IMR-90 (cell line): Measurements from ENCODE around the gene ENAH. TPM values are rescaled to one million over a fixed set of nuclear protein-coding genes. Genes with fewer than 3 reads are reported as not detected.

Experiments used
- ATAC-seq: fragments of 200-7000 bp; cut with Tn5 transposase; 2 replicates; pipeline ENCODE4 v1.9.1; 2020; ENCODE audit warnings: low read depth, mild to moderate bottlenecking, moderate library complexity
- BruUV-seq: library from RNA; stranded (reverse); fragments of 400-500 nt; replicated peaks from 2 replicates; lab custom pipeline; 2021; lab: Mats Ljungman, UMichigan
- CTCF ChIA-PET: fragments of 300-600 bp; formaldehyde crosslinking; extraction: SDS; loops from one replicate; lab custom pipeline; 2021; ENCODE audit warnings: antibody characterized with exemption; lab: Yijun Ruan, JAX
- POLR2A ChIA-PET: fragments of 300-600 bp; sonication (Branson Sonifier 250); formaldehyde crosslinking; loops from one replicate; lab custom pipeline; 2022; ENCODE audit warnings: antibody characterized with exemption; ENCODE audit not compliant: unreplicated experiment; lab: Charles Lee
- DNase-seq: peaks from one replicate; pipeline ENCODE4 v3.0.0; 2013
- H2AFZ ChIP-seq: replicated peaks from 2 replicates; pipeline ENCODE3; 2013; ENCODE audit warnings: low read length, mild to moderate bottlenecking; ENCODE audit not compliant: poor library complexity
- H2AK5ac ChIP-seq: 2 replicates; pipeline ENCODE4 v1.6.1; 2013; ENCODE audit warnings: low read depth, low read length, inconsistent platforms
- H2AK9ac ChIP-seq: replicated peaks from 2 replicates; pipeline ENCODE3; 2013; ENCODE audit warnings: mild to moderate bottlenecking, low read depth, low read length, moderate library complexity; ENCODE audit not compliant: poor library complexity
- H2BK120ac ChIP-seq: 2 replicates; pipeline ENCODE4 v1.6.1; 2013; ENCODE audit warnings: low read depth, low read length, inconsistent platforms
- H2BK15ac ChIP-seq: 3 replicates; pipeline ENCODE4 v1.6.1; 2013; ENCODE audit warnings: low read depth, low read length, inconsistent platforms
- H2BK20ac ChIP-seq: 2 replicates; pipeline ENCODE4 v1.6.1; 2013; ENCODE audit warnings: low read depth, mild to moderate bottlenecking, inconsistent platforms, low read length, moderate library complexity
- H2BK5ac ChIP-seq: 2 replicates; pipeline ENCODE4 v1.6.1; 2013; ENCODE audit warnings: mild to moderate bottlenecking, low read depth, low read length, inconsistent platforms; ENCODE audit not compliant: poor library complexity, severe bottlenecking
- H3K14ac ChIP-seq: replicated peaks from 2 replicates; pipeline ENCODE4 v1.6.1; 2013; ENCODE audit warnings: low read depth, low read length, inconsistent platforms
- H3K18ac ChIP-seq: 2 replicates; pipeline ENCODE4 v1.6.1; 2013; ENCODE audit warnings: low read depth, low read length, control low read depth
- H3K23ac ChIP-seq: 2 replicates; pipeline ENCODE4 v1.6.1; 2013; ENCODE audit warnings: low read depth, low read length, inconsistent platforms
- H3K27ac ChIP-seq: 2 replicates; pipeline ENCODE4 v1.5.1; 2013; ENCODE audit warnings: mild to moderate bottlenecking, control low read depth, low read length; ENCODE audit not compliant: insufficient read depth
- H3K27me3 ChIP-seq: 2 replicates; pipeline ENCODE4 v1.6.1; 2013; ENCODE audit warnings: low read length; ENCODE audit not compliant: control insufficient read depth, insufficient read depth
- H3K36me3 ChIP-seq: 2 replicates; pipeline ENCODE4 v1.6.1; 2013; ENCODE audit warnings: low read length, mixed read lengths; ENCODE audit not compliant: control insufficient read depth, insufficient read depth
- H3K4ac ChIP-seq: 2 replicates; pipeline ENCODE4 v1.6.1; 2013; ENCODE audit warnings: low read depth, low read length, inconsistent platforms
- H3K4me1 ChIP-seq: 2 replicates; pipeline ENCODE4 v1.6.1; 2013; ENCODE audit warnings: low read length, mixed read lengths; ENCODE audit not compliant: control insufficient read depth, insufficient read depth
- H3K4me2 ChIP-seq: 2 replicates; pipeline ENCODE4 v1.6.1; 2013; ENCODE audit warnings: low read depth, mild to moderate bottlenecking, control low read depth, low read length, moderate library complexity
- H3K4me3 ChIP-seq: 2 replicates; pipeline ENCODE4 v1.5.1; 2013; ENCODE audit warnings: low read depth, mild to moderate bottlenecking, control low read depth, low read length, moderate library complexity; ENCODE audit not compliant: insufficient read depth
- H3K56ac ChIP-seq: 2 replicates; pipeline ENCODE4 v1.6.1; 2013; ENCODE audit warnings: low read length, inconsistent platforms; ENCODE audit not compliant: insufficient read depth; ENCODE audit errors: extremely low read depth
- H3K79me1 ChIP-seq, 2 experiments: 2 replicates each; pipeline ENCODE4 v1.6.1; 2013; ENCODE audit warnings: low read length in 2 of 2, inconsistent platforms in 1 of 2, low read depth in 1 of 2
- H3K9ac ChIP-seq: 2 replicates; pipeline ENCODE4 v1.6.1; 2013; ENCODE audit warnings: low read depth, low read length, control low read depth
- H3K9me1 ChIP-seq: 2 replicates; pipeline ENCODE4 v1.6.1; 2013; ENCODE audit warnings: low read length, inconsistent platforms; ENCODE audit not compliant: insufficient read depth
- H3K9me3 ChIP-seq: 2 replicates; pipeline ENCODE4 v1.6.1; 2013; ENCODE audit warnings: low read length; ENCODE audit not compliant: control insufficient read depth, insufficient read depth
- H4K20me1 ChIP-seq: 2 replicates; pipeline ENCODE4 v1.6.1; 2013; ENCODE audit warnings: low read length, inconsistent platforms; ENCODE audit not compliant: insufficient read depth
- H4K5ac ChIP-seq: 2 replicates; pipeline ENCODE4 v1.6.1; 2013; ENCODE audit warnings: mild to moderate bottlenecking, low read depth, low read length, control low read depth
- H4K8ac ChIP-seq, 2 experiments: 2 replicates each; pipeline ENCODE4 v1.6.1; 2013; ENCODE audit warnings: low read depth in 2 of 2, low read length in 2 of 2, control low read depth in 1 of 2, inconsistent platforms in 1 of 2
- H4K91ac ChIP-seq: 2 replicates; pipeline ENCODE4 v1.6.1; 2013; ENCODE audit warnings: low read depth, low read length, inconsistent platforms; ENCODE audit not compliant: insufficient read depth
- BHLHE40 ChIP-seq: fragments of 150-350 bp; IDR thresholded peaks from 2 replicates; pipeline ENCODE4 v1.6.1; 2016; ENCODE audit warnings: mild to moderate bottlenecking, low read depth, low read length
- FOS ChIP-seq: fragments of 150-350 bp; IDR thresholded peaks from 2 replicates; pipeline ENCODE4 v1.6.1; 2016; ENCODE audit warnings: low read depth, low read length
- NFE2L2 ChIP-seq: fragments of 150-350 bp; IDR thresholded peaks from 2 replicates; pipeline ENCODE4 v1.6.1; 2016; ENCODE audit warnings: low read depth, mild to moderate bottlenecking, low read length
- POLR2A ChIP-seq: IDR thresholded peaks from 2 replicates; pipeline ENCODE4 v1.6.1; 2012; ENCODE audit warnings: mild to moderate bottlenecking, low read depth, low read length
- RAD21 ChIP-seq: IDR thresholded peaks from 2 replicates; pipeline ENCODE4 v1.6.1; 2012; ENCODE audit warnings: low read length, improper control_type of control experiment
- RCOR1 ChIP-seq: IDR thresholded peaks from 2 replicates; pipeline ENCODE4 v1.6.1; 2012; ENCODE audit warnings: mild to moderate bottlenecking, low read length, improper control_type of control experiment; ENCODE audit not compliant: insufficient replicate concordance
- RFX5 ChIP-seq: IDR thresholded peaks from 2 replicates; pipeline ENCODE4 v1.8.0; 2012; ENCODE audit warnings: low read depth, mild to moderate bottlenecking, low read length, moderate library complexity
- WGBS, 2 experiments: methylation state at CpG; one replicate each; pipeline versions ENCODE4 v1.1.5 to v1.1.7; 2013; ENCODE audit warnings: missing lambda C conversion rate in 2 of 2; ENCODE audit not compliant: insufficient read length in 1 of 2; ENCODE audit errors: extremely low coverage in 2 of 2; 5-methylcytosine and 5-hydroxymethylcytosine counted together
- dilution Hi-C: fragments of 300-500 bp; cut with HindIII; formaldehyde crosslinking; loops from one replicate; pipeline ENCODE4 v1.14.3; 2018; ENCODE audit warnings: low sequenced_read_pairs; ENCODE audit not compliant: unreplicated experiment
- in situ Hi-C: fragments of 300-500 bp; cut with MboI; formaldehyde crosslinking; loops from 3 replicates; pipeline ENCODE4 v1.14.3; 2019; ENCODE audit warnings: low sequenced_read_pairs, inconsistent platforms, mixed read lengths
- intact Hi-C: fragments of 100-400 bp; cut with micrococcal nuclease; formaldehyde crosslinking; loops from 2 replicates; pipeline ENCODE4 v1.10.0; 2022
- polyA plus RNA-seq, 3 experiments: library from polyadenylated mRNA; depleted of rRNA; stranded (reverse); fragments of >200 nt; gene quantifications; 2 replicates each; pipeline ENCODE4 v1.2.3, GENCODE V29; 2012; ENCODE audit warnings: low replicate concordance in 1 of 3
- total RNA-seq: library from RNA; depleted of rRNA; stranded (reverse); fragments of >200 nt; gene quantifications from 2 replicates; pipeline ENCODE4 v1.2.3, GENCODE V29; 2012
- TF ChIP-seq, protein P1 (sequence below): conservative IDR thresholded peaks from 2 replicates; pipeline ENCODE4 v1.5.1; 2012; ENCODE audit warnings: mild to moderate bottlenecking, low read depth, low read length, improper control_type of control experiment

Gene ENAH
- total and polyA plus RNA-seq, 2 of the 4 experiments (the other 2 are of a cell fraction) = 61.3 to 86.9 TPM

DNA sequence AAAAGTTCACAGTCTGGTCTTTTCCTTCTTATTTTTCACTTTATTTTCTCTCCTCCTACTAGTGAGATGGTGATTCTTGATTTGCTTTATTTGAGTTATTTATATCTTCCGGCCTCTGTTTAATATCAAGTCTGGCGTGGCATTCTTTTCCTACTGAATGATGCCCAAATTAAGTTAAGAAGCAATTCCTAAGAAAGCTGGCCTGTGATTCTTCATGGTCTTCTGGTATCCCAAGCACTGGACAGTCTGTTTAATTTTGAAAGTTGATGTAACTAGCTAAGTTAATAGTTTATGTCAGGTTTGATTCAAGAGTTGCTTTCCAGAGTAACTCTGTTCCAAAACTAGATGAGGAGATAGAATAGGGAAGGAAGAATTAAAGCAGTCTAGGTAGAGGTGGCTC, 9.2 kb upstream of the ENAH start:
- Histone ChIP-seq H3K9ac (no peak overlapping the region), H3K23ac (no peak overlapping the region), H3K4ac (no peak overlapping the region), H3K4me2 (no peak overlapping the region), H2AFZ (no peak overlapping the region), H4K5ac (no peak overlapping the region), H3K18ac (no peak overlapping the region), H2AK9ac (no peak overlapping the region), H4K20me1 (no peaks in the 10 kb centered on the region), H2AK5ac (no peak overlapping the region), H2BK15ac (no peak overlapping the region), H3K4me3 (no peak overlapping the region), H3K27me3 (no peaks in the 10 kb centered on the region), H3K36me3 (no peaks in the 10 kb centered on the region), H4K8ac (no peak overlapping the region), H3K14ac (no peak overlapping the region), H3K4me1 (peaks cover 10% of the 10 kb centered on the region), H3K9me3 (no peaks in the 10 kb centered on the region), H2BK120ac (no peak overlapping the region), H3K56ac (no peak overlapping the region), H4K91ac (no peak overlapping the region), H2BK20ac (no peak overlapping the region), H3K9me1 (peaks cover 5% of the 10 kb centered on the region; the same call in 1 of the 2 replicates), H3K79me1 (no peaks in the 10 kb centered on the region), H3K27ac (no peak overlapping the region), H2BK5ac (no peak overlapping the region)
- no peak for ATAC-seq
- dilution Hi-C loops (no loop called here), intact Hi-C loops (no loop called here), in situ Hi-C loops (no loop called here)
- BruUV-seq = no TSS peak
- POLR2A ChIA-PET = no interaction called here
- DNase-seq = no peak
- 60% methylated on average over 1 of the region's 2 CpGs; no CpG with 5 or more reads in 1 of the 2 experiments for WGBS, 2 experiments
- TF ChIP-seq POLR2A (no peak), FOS (no peak), RFX5 (no peak), BHLHE40 (no peak), NFE2L2 (no peak), RAD21 (no peak), RCOR1 (no peak)
- TF ChIP-seq, protein P1, sequence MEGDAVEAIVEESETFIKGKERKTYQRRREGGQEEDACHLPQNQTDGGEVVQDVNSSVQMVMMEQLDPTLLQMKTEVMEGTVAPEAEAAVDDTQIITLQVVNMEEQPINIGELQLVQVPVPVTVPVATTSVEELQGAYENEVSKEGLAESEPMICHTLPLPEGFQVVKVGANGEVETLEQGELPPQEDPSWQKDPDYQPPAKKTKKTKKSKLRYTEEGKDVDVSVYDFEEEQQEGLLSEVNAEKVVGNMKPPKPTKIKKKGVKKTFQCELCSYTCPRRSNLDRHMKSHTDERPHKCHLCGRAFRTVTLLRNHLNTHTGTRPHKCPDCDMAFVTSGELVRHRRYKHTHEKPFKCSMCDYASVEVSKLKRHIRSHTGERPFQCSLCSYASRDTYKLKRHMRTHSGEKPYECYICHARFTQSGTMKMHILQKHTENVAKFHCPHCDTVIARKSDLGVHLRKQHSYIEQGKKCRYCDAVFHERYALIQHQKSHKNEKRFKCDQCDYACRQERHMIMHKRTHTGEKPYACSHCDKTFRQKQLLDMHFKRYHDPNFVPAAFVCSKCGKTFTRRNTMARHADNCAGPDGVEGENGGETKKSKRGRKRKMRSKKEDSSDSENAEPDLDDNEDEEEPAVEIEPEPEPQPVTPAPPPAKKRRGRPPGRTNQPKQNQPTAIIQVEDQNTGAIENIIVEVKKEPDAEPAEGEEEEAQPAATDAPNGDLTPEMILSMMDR = no peak
- CTCF ChIA-PET = interaction anchor here (0.6 to 1.9 kb wide), 3 partner anchors 10 to 110 kb away, joined by 3 to 6 read pairs (median 4); no protein-coding TSS in a partner anchor
